ENCODE results near the gene AGK.
"Not testable (repeated sequence)": the region's sequence is repeated elsewhere in the genome, so short reads cannot be mapped to it uniquely, and the experiment has no call there.

Gene AGK

GRCh38 chr7:141634065-141634464 is 82.9 kb downstream of the AGK start:
- no peak overlapping the region for H3K4me3 ChIP-seq
- no peak overlapping the region for H3K27ac ChIP-seq

GRCh38 chr7:141636053-141636452 is 84.8 kb downstream of the AGK start:
- Histone ChIP-seq H3K27ac (no peak overlapping the region), H3K4me3 (no peak overlapping the region)

- Histone ChIP-seq H3K4me3 (no peak overlapping the region), H3K27ac (no peak overlapping the region)
Observed at GRCh38 chr7:141640239-141640840, 89.1 kb downstream of the AGK start.

DNA sequence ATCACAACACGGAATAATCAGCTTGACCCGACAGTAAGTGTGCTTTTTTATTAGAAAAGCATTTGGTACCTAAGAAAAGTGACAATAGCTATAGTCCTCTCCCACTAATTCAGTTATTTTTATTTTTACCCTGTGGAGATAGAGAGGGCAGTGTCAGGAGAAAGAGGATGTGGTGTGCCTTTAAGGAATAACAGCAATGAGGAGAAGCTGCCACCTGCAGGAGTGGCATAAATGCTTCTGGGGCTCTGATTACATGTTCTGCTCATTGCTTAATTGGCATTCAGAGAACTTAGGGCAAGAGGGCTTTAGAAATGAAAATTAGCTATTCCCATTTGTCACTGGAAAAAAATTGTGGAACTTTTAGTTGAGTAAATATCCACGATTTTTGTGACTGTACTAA is 90.7 kb downstream of the AGK start:
- Histone ChIP-seq H3K27ac (no peak overlapping the region), H3K4me3 (no peak overlapping the region)

DNA sequence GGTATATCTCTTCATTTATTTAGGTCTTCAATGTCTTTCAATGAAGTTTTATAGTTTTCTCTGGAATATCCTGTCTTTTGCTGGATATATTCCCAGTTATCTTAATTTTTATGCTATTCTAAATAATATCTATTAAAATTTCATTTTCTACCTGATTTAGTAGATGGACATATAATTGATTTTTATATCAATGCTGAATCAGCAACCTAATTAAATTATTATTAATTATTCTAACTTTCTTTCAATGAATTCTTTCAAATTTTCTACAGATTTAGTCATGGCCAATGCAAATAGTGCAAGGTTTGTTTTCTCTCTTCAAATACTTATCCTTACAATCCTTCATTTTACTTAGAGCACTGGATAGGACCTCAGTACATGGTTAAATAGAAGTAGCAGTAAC is 94.0 kb downstream of the AGK start:
- no peak overlapping the region for H3K4me3 ChIP-seq

GRCh38 chr7:141646826-141647480 is 95.7 kb downstream of the AGK start:
- no peak overlapping the region for H3K4me3 ChIP-seq
- no peak overlapping the region for H3K27ac ChIP-seq

More for the DNA sequence above, 94.0 kb downstream of the AGK start:
- no peak overlapping the region for H3K27ac ChIP-seq

DNA sequence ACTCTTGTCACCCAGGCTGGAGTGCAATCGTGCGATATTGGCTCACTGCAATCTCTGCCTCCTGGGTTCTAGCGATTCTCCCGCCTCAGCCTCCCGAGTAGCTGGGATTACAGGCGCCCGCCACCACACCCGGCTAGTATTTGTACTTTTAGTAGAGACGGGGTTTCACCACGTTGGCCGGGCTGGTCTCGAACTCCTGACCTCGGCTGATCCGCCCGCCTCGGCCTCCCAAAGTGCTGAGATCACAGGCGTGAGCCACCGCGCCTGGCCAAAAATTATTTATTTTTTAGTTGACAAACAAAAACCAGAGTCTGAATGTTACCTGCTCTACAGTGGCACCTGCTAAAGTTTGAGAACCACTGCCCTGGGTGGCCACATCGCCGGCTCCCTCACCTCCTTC is 96.5 kb downstream of the AGK start:
- H3K4me3 ChIP-seq, H3K27ac ChIP-seq: not testable (repeated sequence)

GRCh38 chr7:141648276-141649114 is 97.3 kb downstream of the AGK start:
- H3K4me3 ChIP-seq = no peak overlapping the region
- no peak overlapping the region for H3K27ac ChIP-seq

DNA sequence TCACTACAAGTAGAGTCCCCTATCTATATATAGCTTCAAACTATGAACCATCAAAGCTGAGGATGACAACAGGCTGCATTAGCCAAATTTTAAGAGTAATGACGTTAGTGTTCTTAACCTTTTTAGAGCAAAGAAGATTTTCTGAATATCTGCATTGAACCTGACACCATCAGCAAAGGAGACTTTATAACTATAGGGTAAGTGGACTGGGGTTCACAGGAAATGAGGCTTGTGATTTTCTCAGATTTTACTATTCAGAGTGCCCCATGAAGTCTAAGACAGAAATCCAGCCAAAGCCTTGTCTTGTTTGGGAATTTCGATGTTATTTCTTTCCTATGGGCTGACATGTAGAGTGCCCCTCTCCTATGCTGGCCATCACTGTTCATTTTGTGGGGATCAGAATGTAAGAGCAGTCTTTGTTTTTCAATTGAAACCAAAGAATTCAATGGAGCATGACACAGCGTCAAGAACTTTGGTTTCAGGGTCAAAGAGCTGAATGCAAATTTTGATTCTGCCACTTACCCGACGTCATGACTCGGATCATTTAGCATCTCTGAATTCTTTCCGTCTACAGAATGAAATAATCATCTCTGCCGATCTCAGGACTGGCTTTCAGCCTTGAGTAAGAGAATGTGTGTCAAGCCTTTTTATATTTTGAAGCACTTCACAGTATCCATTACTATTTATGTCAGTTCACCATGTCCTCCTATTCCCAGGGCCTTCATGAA is 98.1 kb downstream of the AGK start:
- Histone ChIP-seq H3K27ac (no peak overlapping the region), H3K4me3 (no peak overlapping the region)

DNA sequence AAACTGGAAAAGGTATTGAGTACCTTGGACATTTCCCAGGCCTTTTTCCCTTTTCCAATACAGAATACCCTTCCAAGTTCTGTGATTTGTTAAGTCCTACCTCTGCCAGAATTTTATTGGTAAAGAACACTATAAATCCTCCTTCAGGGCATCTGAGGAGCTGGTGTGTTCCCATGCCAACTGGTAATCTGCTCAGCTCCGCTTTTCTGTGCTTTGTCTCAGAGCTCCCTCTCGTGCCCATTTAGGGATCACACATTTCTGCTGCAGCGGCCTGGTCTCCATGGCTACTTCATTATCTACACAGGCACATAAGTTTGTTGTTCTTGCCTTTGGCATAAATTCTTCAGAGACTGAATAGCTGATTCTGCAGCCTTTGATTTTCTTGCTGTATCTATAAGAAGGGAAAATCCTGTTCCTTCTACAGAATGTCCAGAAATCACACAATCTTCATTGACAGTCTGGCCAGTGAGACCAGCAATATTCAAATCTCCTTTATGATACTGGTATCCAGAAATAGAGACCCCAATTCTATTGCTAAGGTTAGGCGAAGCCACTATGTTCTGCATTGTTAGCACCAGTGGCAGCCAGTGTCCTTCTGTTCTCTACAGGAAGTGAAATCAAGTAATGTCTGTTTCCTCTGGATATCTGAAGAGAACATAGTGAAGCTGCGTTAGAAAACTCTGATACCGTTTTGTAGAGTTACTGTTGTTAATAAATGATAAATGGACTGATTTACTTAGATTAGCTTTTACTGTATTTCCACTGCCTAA is 98.8 kb downstream of the AGK start:
- Histone ChIP-seq H3K27ac (peak overlapping the region in 1 of 21 experiments; percentile 10), H3K4me3 (no peak overlapping the region)

GRCh38 chr7:141651417-141651816 is 100.2 kb downstream of the AGK start:
- no peak overlapping the region for H3K27ac ChIP-seq
- no peak overlapping the region for H3K4me3 ChIP-seq

DNA sequence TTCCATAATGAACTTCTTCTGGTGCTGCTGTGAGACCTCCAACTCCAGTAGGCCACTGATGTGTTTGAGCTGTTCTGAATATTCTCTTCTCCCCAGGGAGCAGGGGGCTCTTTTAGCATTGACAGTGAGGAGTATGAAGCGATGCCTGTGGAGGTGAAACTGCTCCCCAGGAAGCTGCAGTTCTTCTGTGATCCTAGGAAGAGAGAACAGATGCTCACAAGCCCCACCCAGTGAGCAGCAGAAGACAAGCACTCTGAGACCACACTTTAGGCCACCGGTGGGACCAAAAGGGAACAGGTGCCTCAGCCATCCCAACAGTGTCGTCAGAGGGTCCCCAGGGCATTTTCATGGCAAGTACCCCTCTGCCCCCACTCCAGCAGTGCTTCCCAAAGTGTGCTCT is 101.5 kb downstream of the AGK start:
- H3K4me3 ChIP-seq = no peak overlapping the region
- H3K27ac ChIP-seq = no peak overlapping the region

- Histone ChIP-seq H3K27ac (peak overlapping the region in 1 of 21 experiments; percentile 25), H3K4me3 (no peak overlapping the region)
Observed at GRCh38 chr7:141654551-141654950, 103.3 kb downstream of the AGK start.

GRCh38 chr7:141659501-141659900 is 108.3 kb downstream of the AGK start:
- H3K27ac ChIP-seq = peak overlapping the region in 2 of 21 experiments; percentile 12 to 26

GRCh38 chr7:141660259-141660658 is 109.0 kb downstream of the AGK start:
- peak overlapping the region in 4 of 21 experiments; percentile 8 to 29 (median 16) for H3K27ac ChIP-seq
- no peak overlapping the region for H3K4me3 ChIP-seq

More at GRCh38 chr7:141659501-141659900, 108.3 kb downstream of the AGK start:
- no peak overlapping the region for H3K4me3 ChIP-seq

GRCh38 chr7:141663081-141663849 is 112.1 kb downstream of the AGK start:
- no peak overlapping the region for H3K4me3 ChIP-seq
- H3K27ac ChIP-seq = peak overlapping the region in 12 of 21 experiments; percentile 0 to 49 (median 23)

DNA sequence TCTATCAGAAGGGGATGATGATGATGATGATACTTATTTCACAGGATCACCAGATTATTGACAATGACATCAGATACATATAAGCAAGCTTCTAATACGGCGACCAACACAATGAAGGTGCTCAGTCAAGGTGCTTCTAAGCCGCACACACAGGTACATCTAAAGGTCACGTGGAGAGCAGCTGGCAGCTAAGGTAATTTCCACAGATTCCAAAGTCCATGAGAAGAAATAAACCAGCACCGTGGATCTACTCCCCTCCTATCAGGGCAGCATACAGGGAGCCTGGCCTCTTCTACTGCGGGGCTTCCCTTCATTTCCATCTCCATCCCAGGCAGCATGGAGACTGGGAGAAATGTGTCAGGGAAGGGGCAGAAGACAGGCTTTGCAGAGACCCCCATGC is 113.2 kb downstream of the AGK start:
- peak overlapping the region in 1 of 21 experiments; percentile 31 for H3K27ac ChIP-seq
- no peak overlapping the region for H3K4me3 ChIP-seq

DNA sequence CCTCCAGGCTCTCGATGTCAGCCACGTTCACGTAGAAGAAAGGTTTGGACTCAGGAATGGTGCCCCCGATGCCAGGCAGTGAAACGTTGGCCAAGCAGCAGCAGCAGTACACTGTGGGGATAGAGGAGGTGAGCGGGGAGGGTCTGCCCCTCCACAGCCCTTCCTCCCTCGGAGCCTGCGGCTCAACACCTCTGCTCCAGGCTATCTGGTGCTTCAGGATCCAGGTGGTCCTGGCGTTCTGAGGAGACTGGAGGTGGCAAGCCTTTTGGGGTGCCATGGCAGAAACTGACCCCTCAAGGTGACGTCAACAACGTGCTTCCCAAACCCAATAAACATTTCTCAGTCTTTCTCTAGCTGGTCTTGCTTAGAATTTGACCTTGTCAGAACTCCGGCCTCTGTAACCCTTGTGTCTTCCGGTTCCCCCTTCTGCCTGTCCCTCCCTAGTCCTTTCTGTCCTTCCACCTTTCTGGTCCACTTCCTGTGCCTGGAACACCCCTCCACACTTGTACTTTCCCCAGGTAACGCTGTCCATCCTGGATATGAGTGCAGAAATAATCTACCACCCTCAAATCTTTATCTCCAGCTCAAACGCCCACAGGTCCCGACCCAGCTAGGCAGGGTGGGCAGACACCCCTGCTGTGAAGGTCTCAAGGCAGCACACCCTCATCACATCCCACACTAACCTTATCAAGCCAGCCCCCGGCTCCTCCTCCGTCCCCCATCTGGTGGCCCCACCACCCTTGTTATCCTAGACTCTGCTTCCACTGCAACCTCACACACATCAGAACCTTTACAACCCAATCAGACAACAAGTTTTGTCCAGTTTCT is 114.2 kb downstream of the AGK start:
- Histone ChIP-seq H3K4me3 (no peak overlapping the region), H3K27ac (no peak overlapping the region)
